ENCODE results near the gene KCNE3.

DNA sequence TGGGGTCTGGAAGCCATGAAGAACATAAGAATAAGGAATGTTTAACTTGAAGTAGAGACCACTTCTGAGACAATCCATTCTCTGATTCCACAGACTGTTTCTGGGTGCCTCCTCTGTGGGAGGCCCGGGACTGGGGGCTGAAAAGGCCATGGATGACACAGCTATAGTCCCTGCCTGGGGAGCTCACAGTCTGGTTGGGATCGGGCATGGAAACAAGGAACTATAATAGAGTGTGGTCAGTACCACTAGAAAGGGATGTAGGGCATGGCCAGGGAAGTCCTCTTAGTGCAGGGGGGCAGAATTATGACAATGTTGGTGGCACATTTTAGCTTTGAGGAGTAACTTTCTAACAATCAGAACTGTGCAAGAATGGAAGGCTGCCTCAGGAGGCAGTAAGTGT is 9.2 kb upstream of the KCNE3 start:
- TF ChIP-seq, protein P1, sequence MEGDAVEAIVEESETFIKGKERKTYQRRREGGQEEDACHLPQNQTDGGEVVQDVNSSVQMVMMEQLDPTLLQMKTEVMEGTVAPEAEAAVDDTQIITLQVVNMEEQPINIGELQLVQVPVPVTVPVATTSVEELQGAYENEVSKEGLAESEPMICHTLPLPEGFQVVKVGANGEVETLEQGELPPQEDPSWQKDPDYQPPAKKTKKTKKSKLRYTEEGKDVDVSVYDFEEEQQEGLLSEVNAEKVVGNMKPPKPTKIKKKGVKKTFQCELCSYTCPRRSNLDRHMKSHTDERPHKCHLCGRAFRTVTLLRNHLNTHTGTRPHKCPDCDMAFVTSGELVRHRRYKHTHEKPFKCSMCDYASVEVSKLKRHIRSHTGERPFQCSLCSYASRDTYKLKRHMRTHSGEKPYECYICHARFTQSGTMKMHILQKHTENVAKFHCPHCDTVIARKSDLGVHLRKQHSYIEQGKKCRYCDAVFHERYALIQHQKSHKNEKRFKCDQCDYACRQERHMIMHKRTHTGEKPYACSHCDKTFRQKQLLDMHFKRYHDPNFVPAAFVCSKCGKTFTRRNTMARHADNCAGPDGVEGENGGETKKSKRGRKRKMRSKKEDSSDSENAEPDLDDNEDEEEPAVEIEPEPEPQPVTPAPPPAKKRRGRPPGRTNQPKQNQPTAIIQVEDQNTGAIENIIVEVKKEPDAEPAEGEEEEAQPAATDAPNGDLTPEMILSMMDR (IDR thresholded peaks at IDR 0.05) = no peak
- TF ChIP-seq POLR2A (IDR thresholded peaks at IDR 0.05) = no peak
